HG02885 (cell line): Measurements from ENCODE around the gene DHX8.
"Not testable (repeated sequence)": the region's sequence is repeated elsewhere in the genome, so short reads cannot be mapped to it uniquely, and the experiment has no call there.

ENCODE experiments used
- ATAC-seq: cut with Tn5 transposase; IDR thresholded peaks from one replicate; pipeline ENCODE4 v1.9.1; 2021; ENCODE audit warnings: mild to moderate bottlenecking; ENCODE audit not compliant: unreplicated experiment, poor library complexity

DHX8 gene

GRCh38 chr17:43459878-43460277 is 23.9 kb upstream of the DHX8 start:
- ATAC-seq = not testable (repeated sequence)

- ATAC-seq = no peak
Observed at GRCh38 chr17:43461185-43461584, 22.6 kb upstream of the DHX8 start.

- ATAC-seq = not testable (repeated sequence)
Observed at GRCh38 chr17:43462569-43462968, 21.2 kb upstream of the DHX8 start.

GRCh38 chr17:43463241-43463640 is 20.5 kb upstream of the DHX8 start:
- ATAC-seq = no peak

GRCh38 chr17:43464046-43464445 is 19.7 kb upstream of the DHX8 start:
- no peak for ATAC-seq

- no peak for ATAC-seq
Observed at GRCh38 chr17:43465049-43465448, 18.7 kb upstream of the DHX8 start.

GRCh38 chr17:43467981-43468581 is 15.7 kb upstream of the DHX8 start:
- no peak for ATAC-seq

- ATAC-seq = no peak
Observed at GRCh38 chr17:43468691-43469139, 15.1 kb upstream of the DHX8 start.

- no peak for ATAC-seq
Observed at GRCh38 chr17:43469145-43469544, 14.6 kb upstream of the DHX8 start.

GRCh38 chr17:43471585-43472160 is 12.1 kb upstream of the DHX8 start:
- no peak for ATAC-seq

- ATAC-seq = no peak
Observed at GRCh38 chr17:43475494-43476089, 8.2 kb upstream of the DHX8 start.

GRCh38 chr17:43476306-43476705 is 7.5 kb upstream of the DHX8 start:
- ATAC-seq = not testable (repeated sequence)

- no peak for ATAC-seq
Observed at GRCh38 chr17:43477832-43478634, 5.7 kb upstream of the DHX8 start.

- ATAC-seq = no peak
Observed at GRCh38 chr17:43479948-43480347, 3.8 kb upstream of the DHX8 start.

GRCh38 chr17:43482103-43483012 is 1.4 kb upstream of the DHX8 start:
- ATAC-seq = no peak

GRCh38 chr17:43490621-43491020 is 6.8 kb downstream of the DHX8 start:
- no peak for ATAC-seq

- not testable (repeated sequence) for ATAC-seq
Observed at GRCh38 chr17:43509440-43509839, 25.7 kb downstream of the DHX8 start.

- ATAC-seq = not testable (repeated sequence)
Observed at GRCh38 chr17:43511199-43511598, 27.4 kb downstream of the DHX8 start.

- no peak for ATAC-seq
Observed at GRCh38 chr17:43515656-43516055, 31.9 kb downstream of the DHX8 start.

GRCh38 chr17:43517161-43517560 is 33.4 kb downstream of the DHX8 start:
- no peak for ATAC-seq
